H1 (cell line): ENCODE data around the gene KANSL3. TPM values are rescaled to one million over a fixed set of nuclear protein-coding genes. Genes with fewer than 3 reads are reported as not detected.

ENCODE experiments used
- CBX5 ChIP-seq: fragments of 300-800, 300-1000 bp; sonication (generic); IDR thresholded peaks from 2 replicates; pipeline ENCODE4 v1.7.1; 2016; ENCODE audit warnings: antibody characterized with exemption, low read length, low read depth
- RAD21 ChIP-seq, 2 experiments: IDR thresholded peaks in 1 of 2; conservative IDR thresholded peaks in 1 of 2; 2 replicates each; pipeline ENCODE4 v1.6.1; 2011; ENCODE audit warnings: low read depth in 2 of 2, low read length in 2 of 2, improper control_type of control experiment in 1 of 2, inconsistent platforms in 1 of 2, mild to moderate bottlenecking in 1 of 2, moderate library complexity in 1 of 2
- TCF12 ChIP-seq: IDR thresholded peaks from 2 replicates; pipeline ENCODE4 v1.6.1; 2011; ENCODE audit warnings: low read depth, mild to moderate bottlenecking, low read length
- polyA plus RNA-seq, 7 experiments: library from polyadenylated mRNA; depleted of rRNA in 3 of 7; stranded (reverse) in 5 of 7; unstranded in 2 of 7; fragments of >200 nt in 5 of 7; fragments of 200-250 nt in 2 of 7; gene quantifications; 1 replicate in 5 of 7; 2 replicates in 1 of 7; 4 replicates in 1 of 7; pipeline versions ENCODE4 v1.2.1 to v1.2.3, GENCODE V29; 2011 to 2013; ENCODE audit warnings: missing spikeins in 2 of 7, mixed read lengths in 2 of 7
- total RNA-seq: library from RNA; stranded (reverse); fragmentation: NEBNext Ultra II Directional; extraction: Animal tissue kit (Norgen Biotek cat#: 25700); gene quantifications from 2 replicates; pipeline ENCODE4 v1.2.1, GENCODE V29; 2021

Gene KANSL3
- total and polyA plus RNA-seq, 2 of the 8 experiments (the other 6 are each of a cell fraction or from before 2014, with no cell fraction given), result 19.8 to 31.4 TPM

DNA sequence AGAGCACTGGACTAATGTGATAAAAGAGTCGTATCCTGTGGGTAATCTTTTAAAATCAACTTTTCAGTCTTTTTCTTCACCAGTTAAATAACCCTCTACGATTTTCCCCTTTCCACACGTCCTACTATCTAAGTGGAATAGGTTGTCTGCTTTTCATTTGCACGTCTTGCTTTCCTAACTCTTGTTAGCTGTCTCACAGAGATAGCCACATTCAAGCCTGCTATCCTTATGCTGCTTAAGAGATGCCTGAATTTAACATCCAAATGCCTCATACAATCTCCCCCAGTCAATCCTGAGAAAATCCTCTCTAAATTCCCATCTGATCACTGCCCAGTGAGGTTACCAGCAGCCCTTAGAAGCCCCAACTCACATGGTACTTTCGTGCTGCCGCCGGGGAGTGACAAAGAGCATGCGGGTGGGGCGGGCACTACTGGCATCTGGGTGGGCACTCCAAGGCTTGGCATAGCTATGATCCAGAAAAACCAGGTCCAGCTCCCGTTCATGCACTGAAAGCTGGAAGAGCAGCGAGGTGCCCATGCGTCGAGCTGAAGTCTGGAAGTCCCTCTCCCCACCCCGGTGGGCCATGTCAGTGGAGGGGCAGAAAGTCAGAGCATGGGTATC, 1.5 kb downstream of the KANSL3 start (continued):
- TF ChIP-seq RAD21 (IDR thresholded peaks at IDR 0.05 in 1 of 2, conservative IDR thresholded peaks at IDR 0.05 in 1 of 2; ENCODE audit: low read depth in 2 of 2, low read length in 2 of 2) (no peak), TCF12 (no peak), CBX5 (no peak)
